H1 (cell line): ENCODE data around the gene CAMK2G.
"Not testable (repeated sequence)": the region's sequence is repeated elsewhere in the genome, so short reads cannot be mapped to it uniquely, and the experiment has no call there.

Experiments used
- EGR1 ChIP-seq: IDR thresholded peaks from 2 replicates; pipeline ENCODE4 v1.6.1; 2011; ENCODE audit warnings: low read depth, low read length, borderline replicate concordance
- GTF2F1 ChIP-seq: IDR thresholded peaks from 2 replicates; pipeline ENCODE4 v1.6.1; 2012; ENCODE audit warnings: low read depth, low read length, improper control_type of control experiment, borderline replicate concordance
- POLR2A ChIP-seq, 2 experiments: IDR thresholded peaks; 1 replicate in 1 of 2; 2 replicates in 1 of 2; pipeline ENCODE4 v1.6.1; 2011; ENCODE audit warnings: low read depth in 2 of 2, low read length in 2 of 2, mild to moderate bottlenecking in 2 of 2; ENCODE audit errors: control extremely low read depth in 1 of 2
- SP2 ChIP-seq: IDR thresholded peaks from 2 replicates; pipeline ENCODE4 v1.6.1; 2012; ENCODE audit warnings: mild to moderate bottlenecking, low read length, inconsistent platforms
- TBP ChIP-seq: IDR thresholded peaks from 2 replicates; pipeline ENCODE4 v1.6.1; 2011; ENCODE audit warnings: low read depth, low read length, improper control_type of control experiment
- TF ChIP-seq, protein P1 (sequence below), 3 experiments: IDR thresholded peaks; 1 replicate in 2 of 3; 2 replicates in 1 of 3; pipeline versions ENCODE4 v1.5.1 to v1.6.1; 2011; ENCODE audit warnings: low read length in 3 of 3, mild to moderate bottlenecking in 3 of 3, inconsistent platforms in 2 of 3, low read depth in 1 of 3, moderate library complexity in 1 of 3; ENCODE audit not compliant: insufficient read depth in 1 of 3; ENCODE audit errors: control extremely low read depth in 1 of 3

DNA sequence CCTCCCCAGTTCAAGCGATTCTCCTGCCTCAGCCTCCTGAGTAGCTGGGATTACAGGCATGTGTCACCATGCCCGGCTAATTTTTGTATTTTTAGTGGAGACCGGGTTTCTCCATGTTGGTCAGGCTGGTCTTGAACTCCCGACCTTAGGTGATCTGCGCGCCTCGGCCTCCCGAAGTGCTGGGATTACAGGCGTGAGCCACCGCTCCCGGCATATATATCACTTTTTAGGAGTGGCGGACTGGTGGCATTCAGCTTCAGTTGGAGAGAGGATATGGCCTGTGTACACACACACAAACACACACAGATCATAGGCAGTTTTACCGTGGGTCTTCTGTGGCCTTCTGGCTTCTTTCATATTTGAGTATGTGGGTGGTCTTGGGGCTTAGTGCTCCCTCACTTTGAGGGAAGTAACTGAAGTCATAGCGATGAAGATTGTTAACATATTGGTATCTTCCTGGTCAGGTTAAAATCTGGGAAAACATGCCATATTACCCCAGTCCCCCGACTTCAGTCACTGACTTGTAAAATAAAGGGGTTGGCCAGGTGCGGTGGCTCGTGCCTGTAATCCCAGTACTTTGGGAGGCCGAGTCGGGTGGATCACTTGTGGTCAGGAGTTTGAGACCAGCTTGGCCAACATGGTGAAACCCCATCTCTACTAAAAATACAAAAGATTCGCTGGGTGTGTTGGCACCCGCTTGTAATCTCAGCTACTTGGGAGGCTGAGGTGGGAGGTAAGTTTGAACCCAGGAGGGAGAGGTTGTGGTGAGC is 87.1 kb downstream of the CAMK2G start:
- TF ChIP-seq GTF2F1; SP2; TBP; POLR2A (IDR thresholded peaks at IDR 0.05; ENCODE audit: control extremely low read depth in 1 of 2, low read depth in 2 of 2, low read length in 2 of 2); EGR1: not testable (repeated sequence)
- TF ChIP-seq, protein P1, sequence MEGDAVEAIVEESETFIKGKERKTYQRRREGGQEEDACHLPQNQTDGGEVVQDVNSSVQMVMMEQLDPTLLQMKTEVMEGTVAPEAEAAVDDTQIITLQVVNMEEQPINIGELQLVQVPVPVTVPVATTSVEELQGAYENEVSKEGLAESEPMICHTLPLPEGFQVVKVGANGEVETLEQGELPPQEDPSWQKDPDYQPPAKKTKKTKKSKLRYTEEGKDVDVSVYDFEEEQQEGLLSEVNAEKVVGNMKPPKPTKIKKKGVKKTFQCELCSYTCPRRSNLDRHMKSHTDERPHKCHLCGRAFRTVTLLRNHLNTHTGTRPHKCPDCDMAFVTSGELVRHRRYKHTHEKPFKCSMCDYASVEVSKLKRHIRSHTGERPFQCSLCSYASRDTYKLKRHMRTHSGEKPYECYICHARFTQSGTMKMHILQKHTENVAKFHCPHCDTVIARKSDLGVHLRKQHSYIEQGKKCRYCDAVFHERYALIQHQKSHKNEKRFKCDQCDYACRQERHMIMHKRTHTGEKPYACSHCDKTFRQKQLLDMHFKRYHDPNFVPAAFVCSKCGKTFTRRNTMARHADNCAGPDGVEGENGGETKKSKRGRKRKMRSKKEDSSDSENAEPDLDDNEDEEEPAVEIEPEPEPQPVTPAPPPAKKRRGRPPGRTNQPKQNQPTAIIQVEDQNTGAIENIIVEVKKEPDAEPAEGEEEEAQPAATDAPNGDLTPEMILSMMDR (IDR thresholded peaks at IDR 0.05; ENCODE audit: control extremely low read depth in 1 of 3, insufficient read depth in 1 of 3, low read depth in 1 of 3, low read length in 3 of 3), result not testable (repeated sequence)
